Caco-2 (cell line): ENCODE results near the gene CYP4F12. TPM values are rescaled to one million over a fixed set of nuclear protein-coding genes. Genes with fewer than 3 reads are reported as not detected.

ENCODE experiments used
- BruUV-seq: library from RNA; stranded (reverse); fragments of 400-500 nt; replicated peaks from 2 replicates; lab custom pipeline; 2021; lab: Mats Ljungman, UMichigan
- CTCF ChIA-PET: fragments of 300-600 bp; sonication (Branson Sonifier 250); formaldehyde crosslinking; loops from one replicate; lab custom pipeline; 2022; ENCODE audit warnings: antibody characterized with exemption; lab: Charles Lee
- POLR2A ChIA-PET: fragments of 300-600 bp; sonication (Branson Sonifier 250); formaldehyde crosslinking; loops from one replicate; lab custom pipeline; 2022; ENCODE audit warnings: antibody characterized with exemption; lab: Charles Lee
- DNase-seq, 2 experiments: peaks; one replicate each; pipeline versions ENCODE4 v3.0.0 to v3.0.0-alpha.2; 2020 to 2022
- H3K27me3 ChIP-seq: replicated peaks from 2 replicates; pipeline ENCODE4 v1.6.0; 2011; ENCODE audit warnings: low read length; ENCODE audit not compliant: control insufficient read depth, insufficient read depth
- H3K36me3 ChIP-seq: 2 replicates; pipeline ENCODE4 v1.5.1; 2011; ENCODE audit warnings: low read length; ENCODE audit not compliant: control insufficient read depth, insufficient read depth
- H3K4me1 ChIP-seq: fragments of 250-450 bp; sonication (Bioruptor Pico); 2 replicates; pipeline ENCODE4 v1.5.1; 2020; ENCODE audit warnings: mild to moderate bottlenecking
- H3K4me3 ChIP-seq: 2 replicates; pipeline ENCODE4 v1.5.1; 2011; ENCODE audit warnings: low read depth, mild to moderate bottlenecking, control low read depth, low read length
- H3K9me3 ChIP-seq: fragments of 250-450 bp; sonication (Bioruptor Pico); 2 replicates; pipeline ENCODE4 v1.5.1; 2020; ENCODE audit warnings: mild to moderate bottlenecking, moderate library complexity
- H3K27ac Mint-ChIP-seq: one replicate; pipeline ENCODE4 v1.8.0; 2022; ENCODE audit warnings: mixed read lengths; ENCODE audit not compliant: unreplicated experiment
- H3K27me3 Mint-ChIP-seq: one replicate; pipeline ENCODE4 v1.8.0; 2022; ENCODE audit warnings: mixed read lengths; ENCODE audit not compliant: insufficient read depth, unreplicated experiment
- H3K36me3 Mint-ChIP-seq: one replicate; pipeline ENCODE4 v1.8.0; 2022; ENCODE audit warnings: mild to moderate bottlenecking, mixed read lengths; ENCODE audit not compliant: insufficient read depth, unreplicated experiment
- H3K4me1 Mint-ChIP-seq: one replicate; pipeline ENCODE4 v1.8.0; 2022; ENCODE audit warnings: low read depth, mixed read lengths; ENCODE audit not compliant: unreplicated experiment
- H3K4me3 Mint-ChIP-seq: one replicate; pipeline ENCODE4 v1.8.0; 2022; ENCODE audit warnings: mild to moderate bottlenecking, moderate library complexity, mixed read lengths; ENCODE audit not compliant: unreplicated experiment
- H3K9me3 Mint-ChIP-seq: one replicate; pipeline ENCODE4 v1.8.0; 2022; ENCODE audit warnings: mixed read lengths; ENCODE audit not compliant: unreplicated experiment
- CTCF ChIP-seq, 2 experiments: fragments of 200-600 bp in 1 of 2; IDR thresholded peaks; 1 replicate in 1 of 2; 2 replicates in 1 of 2; pipeline versions ENCODE4 v1.5.1 to v1.8.0; 2011 to 2022; ENCODE audit warnings: antibody characterized with exemption in 1 of 2, control low read depth in 1 of 2, inconsistent platforms in 1 of 2, low read depth in 1 of 2, low read length in 1 of 2, mild to moderate bottlenecking in 1 of 2, moderate library complexity in 1 of 2; ENCODE audit not compliant: insufficient read depth in 1 of 2, severe bottlenecking in 1 of 2, unreplicated experiment in 1 of 2
- intact Hi-C: fragments of 100-400 bp; cut with micrococcal nuclease; formaldehyde crosslinking; loops from one replicate; pipeline ENCODE4 v1.10.0; 2022; ENCODE audit not compliant: unreplicated experiment
- total RNA-seq: library from RNA; stranded (reverse); gene quantifications from 2 replicates; pipeline ENCODE4 v1.2.3, GENCODE V29; 2022

CYP4F12 gene
- total RNA-seq, 1 experiment from 2014 or later = 0.16 TPM

DNA sequence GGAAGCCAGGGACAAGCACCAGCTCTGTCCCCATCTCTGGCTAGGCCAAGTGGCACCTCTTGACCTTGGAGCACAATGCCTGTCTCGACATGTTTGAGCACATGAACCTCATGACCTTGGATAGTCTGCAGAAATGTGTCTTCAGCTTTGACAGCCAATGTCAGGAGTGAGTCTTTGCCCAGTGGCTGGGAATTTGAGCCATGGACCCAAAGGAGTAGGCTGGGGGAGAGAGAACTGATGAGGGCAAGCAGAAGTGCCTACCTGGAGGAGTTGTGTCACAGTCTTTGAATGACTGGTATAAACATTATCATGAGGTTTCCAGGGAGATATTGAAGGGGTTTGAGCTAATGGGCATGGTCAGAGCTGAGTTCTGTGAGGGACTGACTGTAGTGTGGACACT, 6.7 kb upstream of the CYP4F12 start:
- Histone ChIP-seq H3K36me3 (no peaks in the 10 kb centered on the region), H3K4me1 (no peaks in the 10 kb centered on the region), H3K9me3 (no peaks in the 10 kb centered on the region), H3K4me3 (no peak overlapping the region), H3K27me3 (no peaks in the 10 kb centered on the region)
- Mint-ChIP-seq H3K36me3 (no peaks in the 10 kb centered on the region), H3K27ac (no peak overlapping the region), H3K4me3 (no peak overlapping the region), H3K27me3 (no peaks in the 10 kb centered on the region), H3K4me1 (no peaks in the 10 kb centered on the region), H3K9me3 (no peaks in the 10 kb centered on the region)
- CTCF ChIA-PET = no interaction called here
- POLR2A ChIA-PET = no interaction called here
- DNase-seq = no peak
- no peak for TF ChIP-seq CTCF (IDR thresholded peaks at IDR 0.05; ENCODE audit: insufficient read depth in 1 of 2, low read depth in 1 of 2, low read length in 1 of 2, severe bottlenecking in 1 of 2, unreplicated experiment in 1 of 2)
- BruUV-seq = no TSS peak
- intact Hi-C loops = no loop called here

DNA sequence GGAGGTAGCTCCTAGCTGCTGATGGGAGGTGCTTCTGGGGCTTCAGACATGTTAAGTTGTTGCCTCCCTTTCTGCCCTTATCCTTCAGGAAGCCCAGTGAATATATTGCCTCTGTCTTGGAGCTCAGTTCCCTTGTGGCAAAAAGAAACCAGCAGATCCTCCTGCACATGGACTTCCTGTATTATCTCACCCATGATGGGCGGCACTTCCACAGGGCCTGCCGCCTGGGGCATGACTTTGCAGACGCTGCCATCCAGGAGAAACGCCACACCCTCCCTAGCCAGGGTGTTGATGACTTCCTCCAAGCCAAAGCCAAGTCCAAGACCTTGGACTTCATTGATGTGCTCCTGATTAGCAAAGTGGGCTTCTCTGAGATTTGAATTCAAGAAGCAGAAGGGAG, 6.0 kb upstream of the CYP4F12 start:
- TF ChIP-seq CTCF (IDR thresholded peaks at IDR 0.05; ENCODE audit: insufficient read depth in 1 of 2, low read depth in 1 of 2, low read length in 1 of 2, severe bottlenecking in 1 of 2, unreplicated experiment in 1 of 2) = no peak
- ChIA-PET POLR2A (no interaction called here), CTCF (no interaction called here)
- Mint-ChIP-seq H3K4me1 (no peaks in the 10 kb centered on the region), H3K9me3 (no peaks in the 10 kb centered on the region), H3K27me3 (no peaks in the 10 kb centered on the region), H3K4me3 (no peak overlapping the region), H3K27ac (no peak overlapping the region), H3K36me3 (no peaks in the 10 kb centered on the region)
- Histone ChIP-seq H3K4me1 (no peaks in the 10 kb centered on the region), H3K4me3 (no peak overlapping the region), H3K9me3 (no peaks in the 10 kb centered on the region), H3K27me3 (no peaks in the 10 kb centered on the region), H3K36me3 (no peaks in the 10 kb centered on the region)
- intact Hi-C loops = no loop called here
- BruUV-seq = no TSS peak
- DNase-seq = no peak

- H3K4me1 ChIP-seq = no peaks in the 10 kb centered on the region
- no peak for TF ChIP-seq CTCF (IDR thresholded peaks at IDR 0.05; ENCODE audit: insufficient read depth in 1 of 2, low read depth in 1 of 2, low read length in 1 of 2, severe bottlenecking in 1 of 2, unreplicated experiment in 1 of 2)
- Mint-ChIP-seq H3K9me3 (no peaks in the 10 kb centered on the region), H3K27ac (no peak overlapping the region), H3K36me3 (no peaks in the 10 kb centered on the region), H3K4me1 (no peaks in the 10 kb centered on the region), H3K27me3 (peaks cover 1% of the 10 kb centered on the region), H3K4me3 (no peak overlapping the region)
- intact Hi-C loops = no loop called here
- H3K36me3 ChIP-seq = no peaks in the 10 kb centered on the region
- no peaks in the 10 kb centered on the region for H3K9me3 ChIP-seq
- no peaks in the 10 kb centered on the region for H3K27me3 ChIP-seq
- CTCF ChIA-PET = no interaction called here
- POLR2A ChIA-PET = no interaction called here
- BruUV-seq = no TSS peak
- no peak for DNase-seq
- H3K4me3 ChIP-seq = no peak overlapping the region
These were observed 3.4 kb upstream of the CYP4F12 start for GRCh38 chr19:15669440-15669839.
